ENCODE data around the gene ATP2B1. TPM values are rescaled to one million over a fixed set of nuclear protein-coding genes. Genes with fewer than 3 reads are reported as not detected.

The ATP2B1 gene
- total and polyA plus RNA-seq, 2 of the 13 experiments (the other 11 are each of a cell fraction or from before 2014, with no cell fraction given) = 12.1 to 60.2 TPM

DNA sequence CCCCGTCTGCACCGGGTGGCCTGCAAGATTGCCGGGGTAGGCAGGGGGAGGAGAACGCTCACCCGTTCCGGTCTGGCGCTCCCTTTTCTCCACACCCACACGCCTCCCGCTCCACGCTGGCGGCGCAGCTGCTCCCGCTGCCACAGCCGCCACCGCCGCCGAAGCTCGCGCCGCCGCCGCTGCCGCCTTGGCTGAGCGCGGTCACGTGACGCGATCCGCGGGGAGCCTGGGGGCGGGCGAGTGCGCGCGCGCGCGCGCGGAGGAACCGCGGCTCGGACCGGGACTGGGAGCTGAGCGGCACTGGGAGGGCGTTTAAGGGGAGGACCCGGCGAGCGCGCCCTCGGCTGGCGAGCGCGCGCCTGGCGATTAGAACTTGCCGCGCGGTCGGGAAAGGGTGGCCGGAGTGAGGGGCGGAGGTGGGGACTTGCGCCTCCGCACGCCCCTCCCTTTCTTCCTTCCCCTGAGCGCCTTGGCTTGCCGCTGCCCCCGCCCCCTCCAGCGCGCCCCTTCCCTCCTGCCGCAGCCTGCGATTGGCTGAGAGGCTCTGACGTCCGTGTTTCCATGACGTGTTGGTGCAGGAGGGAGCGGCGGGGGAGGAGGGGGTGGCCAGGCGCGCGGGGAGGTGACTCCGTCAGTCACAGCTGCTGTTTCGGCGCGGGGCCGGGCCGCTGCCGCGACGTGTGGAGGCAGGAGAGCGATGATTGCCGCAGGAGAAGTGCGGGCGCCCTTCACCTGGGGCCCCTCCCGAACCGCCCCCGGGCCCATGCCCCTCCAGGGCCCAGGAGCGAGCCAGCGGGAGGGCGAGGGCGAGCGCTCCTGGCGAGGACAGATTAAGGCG, 738 bp upstream of the ATP2B1 start (continued):
- 0 out of 2 replicates have a peak, but pooled peaks have one; percentile 77 for TF ChIP-seq SNAPC4 (CRISPR knock-in tag; IDR thresholded peaks at IDR 0.05)
- TF ChIP-seq, protein P1, sequence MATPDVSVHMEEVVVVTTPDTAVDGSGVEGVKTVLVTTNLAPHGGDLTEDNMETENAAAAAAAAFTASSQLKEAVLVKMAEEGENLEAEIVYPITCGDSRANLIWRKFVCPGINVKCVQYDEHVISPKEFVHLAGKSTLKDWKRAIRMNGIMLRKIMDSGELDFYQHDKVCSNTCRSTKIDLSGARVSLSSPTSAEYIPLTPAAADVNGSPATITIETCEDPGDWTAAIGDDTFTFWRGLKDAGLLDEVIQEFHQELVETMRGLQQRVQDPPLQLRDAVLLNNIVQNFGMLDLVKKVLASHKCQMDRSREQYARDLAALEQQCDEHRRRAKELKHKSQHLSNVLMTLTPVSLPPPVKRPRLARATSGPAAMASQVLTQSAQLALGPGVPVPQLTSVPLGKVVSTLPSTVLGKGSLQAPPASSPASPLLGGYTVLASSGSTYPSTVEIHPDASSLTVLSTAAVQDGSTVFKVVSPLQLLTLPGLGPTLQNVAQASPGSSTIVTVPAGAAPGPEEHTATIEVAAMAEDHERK (CRISPR knock-in tag; IDR thresholded peaks at IDR 0.05; ENCODE audit: low read depth) = 0 out of 2 replicates have a peak, but pooled peaks have one; percentile 24
- TF ChIP-seq HIVEP1 (CRISPR knock-in tag; IDR thresholded peaks at IDR 0.05) = peak; percentile 89
- TF ChIP-seq, protein P2, sequence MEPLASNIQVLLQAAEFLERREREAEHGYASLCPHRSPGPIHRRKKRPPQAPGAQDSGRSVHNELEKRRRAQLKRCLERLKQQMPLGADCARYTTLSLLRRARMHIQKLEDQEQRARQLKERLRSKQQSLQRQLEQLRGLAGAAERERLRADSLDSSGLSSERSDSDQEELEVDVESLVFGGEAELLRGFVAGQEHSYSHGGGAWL (CRISPR knock-in tag; IDR thresholded peaks at IDR 0.05) = peak; percentile 88; the same call in 1 of the 2 replicates
- 0 out of 2 replicates have a peak, but pooled peaks have one; percentile 53 for TF ChIP-seq E2F1 (CRISPR knock-in tag; IDR thresholded peaks at IDR 0.05)
- no peak for TF ChIP-seq ZNF557 (CRISPR knock-in tag; IDR thresholded peaks at IDR 0.05)
- TF ChIP-seq ZNF879 (CRISPR knock-in tag; IDR thresholded peaks at IDR 0.05) = peak; percentile 39; the same call in 1 of the 2 replicates
- TF ChIP-seq, protein P3, sequence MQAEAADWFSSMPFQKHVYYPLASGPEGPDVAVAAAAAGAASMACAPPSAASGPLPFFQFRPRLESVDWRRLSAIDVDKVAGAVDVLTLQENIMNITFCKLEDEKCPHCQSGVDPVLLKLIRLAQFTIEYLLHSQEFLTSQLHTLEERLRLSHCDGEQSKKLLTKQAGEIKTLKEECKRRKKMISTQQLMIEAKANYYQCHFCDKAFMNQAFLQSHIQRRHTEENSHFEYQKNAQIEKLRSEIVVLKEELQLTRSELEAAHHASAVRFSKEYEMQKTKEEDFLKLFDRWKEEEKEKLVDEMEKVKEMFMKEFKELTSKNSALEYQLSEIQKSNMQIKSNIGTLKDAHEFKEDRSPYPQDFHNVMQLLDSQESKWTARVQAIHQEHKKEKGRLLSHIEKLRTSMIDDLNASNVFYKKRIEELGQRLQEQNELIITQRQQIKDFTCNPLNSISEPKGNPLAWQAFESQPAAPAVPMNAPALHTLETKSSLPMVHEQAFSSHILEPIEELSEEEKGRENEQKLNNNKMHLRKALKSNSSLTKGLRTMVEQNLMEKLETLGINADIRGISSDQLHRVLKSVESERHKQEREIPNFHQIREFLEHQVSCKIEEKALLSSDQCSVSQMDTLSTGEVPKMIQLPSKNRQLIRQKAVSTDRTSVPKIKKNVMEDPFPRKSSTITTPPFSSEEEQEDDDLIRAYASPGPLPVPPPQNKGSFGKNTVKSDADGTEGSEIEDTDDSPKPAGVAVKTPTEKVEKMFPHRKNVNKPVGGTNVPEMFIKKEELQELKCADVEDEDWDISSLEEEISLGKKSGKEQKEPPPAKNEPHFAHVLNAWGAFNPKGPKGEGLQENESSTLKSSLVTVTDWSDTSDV (CRISPR knock-in tag; IDR thresholded peaks at IDR 0.05) = peak; percentile 24; the same call in 1 of the 2 replicates
- TF ChIP-seq, protein P4, sequence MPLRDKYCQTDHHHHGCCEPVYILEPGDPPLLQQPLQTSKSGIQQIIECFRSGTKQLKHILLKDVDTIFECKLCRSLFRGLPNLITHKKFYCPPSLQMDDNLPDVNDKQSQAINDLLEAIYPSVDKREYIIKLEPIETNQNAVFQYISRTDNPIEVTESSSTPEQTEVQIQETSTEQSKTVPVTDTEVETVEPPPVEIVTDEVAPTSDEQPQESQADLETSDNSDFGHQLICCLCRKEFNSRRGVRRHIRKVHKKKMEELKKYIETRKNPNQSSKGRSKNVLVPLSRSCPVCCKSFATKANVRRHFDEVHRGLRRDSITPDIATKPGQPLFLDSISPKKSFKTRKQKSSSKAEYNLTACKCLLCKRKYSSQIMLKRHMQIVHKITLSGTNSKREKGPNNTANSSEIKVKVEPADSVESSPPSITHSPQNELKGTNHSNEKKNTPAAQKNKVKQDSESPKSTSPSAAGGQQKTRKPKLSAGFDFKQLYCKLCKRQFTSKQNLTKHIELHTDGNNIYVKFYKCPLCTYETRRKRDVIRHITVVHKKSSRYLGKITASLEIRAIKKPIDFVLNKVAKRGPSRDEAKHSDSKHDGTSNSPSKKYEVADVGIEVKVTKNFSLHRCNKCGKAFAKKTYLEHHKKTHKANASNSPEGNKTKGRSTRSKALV (CRISPR knock-in tag; IDR thresholded peaks at IDR 0.05) = no peak
- TF ChIP-seq POLR2A (IDR thresholded peaks at IDR 0.05; ENCODE audit: insufficient read depth in 1 of 2, low read depth in 2 of 2, low read length in 2 of 2) = peak; percentile 71 to 80
- no peak for TF ChIP-seq ZNF766 (CRISPR knock-in tag; IDR thresholded peaks at IDR 0.05; ENCODE audit: borderline replicate concordance)
- TF ChIP-seq MED8 (CRISPR knock-in tag; IDR thresholded peaks at IDR 0.05; ENCODE audit: insufficient replicate concordance) = peak; percentile 57
- no peak for TF ChIP-seq STAT5B (CRISPR knock-in tag; IDR thresholded peaks at IDR 0.05)
